Upper lobe of left lung (tissue), 4 donors: Measurements from ENCODE around the gene TMEM9B.

ENCODE experiments used
- EP300 ChIP-seq, 4 donors: sonication (generic); formaldehyde crosslinking; IDR thresholded peaks; one replicate each; pipeline ENCODE4 v1.5.1; 2017; ENCODE audit warnings: antibody characterized with exemption in 4 of 4, control low read depth in 2 of 4
- TF ChIP-seq, protein P1 (sequence below), 6 experiments: fragments of 450-650 bp in 4 of 6; fragments of 200-600 bp in 2 of 6; sonication (generic) in 2 of 6; IDR thresholded peaks; one replicate each; pipeline ENCODE4 v1.5.1; 2016 to 2019; ENCODE audit warnings: antibody characterized with exemption in 6 of 6

DNA sequence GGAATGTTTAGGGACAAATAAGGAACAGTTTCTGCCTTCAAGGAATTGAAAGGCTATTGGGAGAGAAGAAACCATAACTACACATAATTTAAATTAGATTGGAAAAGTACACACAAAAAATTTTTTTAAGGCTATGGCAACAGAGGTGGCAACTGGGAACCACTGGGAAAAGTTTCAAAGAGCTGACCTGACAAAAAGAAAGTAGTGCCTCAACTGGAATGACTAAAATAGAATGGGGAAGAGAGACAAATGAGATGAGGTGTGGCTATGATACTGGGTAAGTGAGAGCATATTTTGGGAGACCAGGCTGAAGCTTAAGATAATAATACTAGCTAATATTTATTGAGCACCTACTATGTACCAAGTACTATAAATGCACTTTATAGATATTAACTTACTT lies 56.1 kb downstream of the TMEM9B start:
- TF ChIP-seq, protein P1, sequence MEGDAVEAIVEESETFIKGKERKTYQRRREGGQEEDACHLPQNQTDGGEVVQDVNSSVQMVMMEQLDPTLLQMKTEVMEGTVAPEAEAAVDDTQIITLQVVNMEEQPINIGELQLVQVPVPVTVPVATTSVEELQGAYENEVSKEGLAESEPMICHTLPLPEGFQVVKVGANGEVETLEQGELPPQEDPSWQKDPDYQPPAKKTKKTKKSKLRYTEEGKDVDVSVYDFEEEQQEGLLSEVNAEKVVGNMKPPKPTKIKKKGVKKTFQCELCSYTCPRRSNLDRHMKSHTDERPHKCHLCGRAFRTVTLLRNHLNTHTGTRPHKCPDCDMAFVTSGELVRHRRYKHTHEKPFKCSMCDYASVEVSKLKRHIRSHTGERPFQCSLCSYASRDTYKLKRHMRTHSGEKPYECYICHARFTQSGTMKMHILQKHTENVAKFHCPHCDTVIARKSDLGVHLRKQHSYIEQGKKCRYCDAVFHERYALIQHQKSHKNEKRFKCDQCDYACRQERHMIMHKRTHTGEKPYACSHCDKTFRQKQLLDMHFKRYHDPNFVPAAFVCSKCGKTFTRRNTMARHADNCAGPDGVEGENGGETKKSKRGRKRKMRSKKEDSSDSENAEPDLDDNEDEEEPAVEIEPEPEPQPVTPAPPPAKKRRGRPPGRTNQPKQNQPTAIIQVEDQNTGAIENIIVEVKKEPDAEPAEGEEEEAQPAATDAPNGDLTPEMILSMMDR (IDR thresholded peaks at IDR 0.05), result no peak
- no peak for TF ChIP-seq EP300 (IDR thresholded peaks at IDR 0.05)
